GM19351 (cell line): Measurements from ENCODE around the gene SLC25A44.

Source experiments
- ATAC-seq: cut with Tn5 transposase; IDR thresholded peaks from one replicate; pipeline ENCODE4 v1.9.1; 2021; ENCODE audit warnings: mild to moderate bottlenecking, moderate library complexity; ENCODE audit not compliant: unreplicated experiment

SLC25A44 gene

GRCh38 chr1:156233426-156234127, 39.7 kb downstream of the SLC25A44 start:
- no peak for ATAC-seq

- no peak for ATAC-seq
Measured at GRCh38 chr1:156236164-156236563, 42.3 kb downstream of the SLC25A44 start.

GRCh38 chr1:156238248-156238647, 44.3 kb downstream of the SLC25A44 start:
- ATAC-seq: no peak

- ATAC-seq: no peak
Measured at GRCh38 chr1:156241311-156241811, 47.5 kb downstream of the SLC25A44 start.

GRCh38 chr1:156241926-156242325, 48.0 kb downstream of the SLC25A44 start, which contains the start of gene BGLAP:
Gene BGLAP, plus strand, starts transcription at chr1:156242184. Its CDS starts 48 bp downstream, at chr1:156242232.
- no peak for ATAC-seq

GRCh38 chr1:156242738-156243137, 48.8 kb downstream of the SLC25A44 start:
- ATAC-seq: no peak

GRCh38 chr1:156244126-156244525, 50.2 kb downstream of the SLC25A44 start:
- ATAC-seq: no peak

- no peak for ATAC-seq
Measured at GRCh38 chr1:156244712-156245111, 50.8 kb downstream of the SLC25A44 start.

GRCh38 chr1:156245451-156246232, 51.7 kb downstream of the SLC25A44 start:
- ATAC-seq: no peak

- no peak for ATAC-seq
Measured at GRCh38 chr1:156246241-156246780, 52.4 kb downstream of the SLC25A44 start.

- ATAC-seq: no peak
Measured at GRCh38 chr1:156246781-156247459, 53.0 kb downstream of the SLC25A44 start.

GRCh38 chr1:156247460-156248322, 53.8 kb downstream of the SLC25A44 start, which contains the start of gene PAQR6:
Gene PAQR6, minus strand, starts transcription at chr1:156248056. Its CDS starts 1,325 bp downstream, at chr1:156246731.
- no peak for ATAC-seq

GRCh38 chr1:156248323-156248683, 54.4 kb downstream of the SLC25A44 start:
- ATAC-seq: no peak

GRCh38 chr1:156249593-156249992, 55.7 kb downstream of the SLC25A44 start:
- no peak for ATAC-seq

- no peak for ATAC-seq
Measured at GRCh38 chr1:156251527-156251926, 57.6 kb downstream of the SLC25A44 start.

GRCh38 chr1:156253634-156254033, 59.7 kb downstream of the SLC25A44 start:
- no peak for ATAC-seq

GRCh38 chr1:156257711-156258110, 63.8 kb downstream of the SLC25A44 start:
- ATAC-seq: no peak

GRCh38 chr1:156258859-156259258, 65.0 kb downstream of the SLC25A44 start:
- ATAC-seq: no peak

- ATAC-seq: no peak
Measured at GRCh38 chr1:156259805-156260204, 65.9 kb downstream of the SLC25A44 start.

GRCh38 chr1:156260896-156261295, 67.0 kb downstream of the SLC25A44 start:
- no peak for ATAC-seq
